Rectal smooth muscle tissue (tissue), 1 donor: ENCODE results near the gene UCHL3.

Experiments used
- H3K27ac ChIP-seq: one replicate; pipeline ENCODE4 v1.7.0; 2013; ENCODE audit warnings: low read depth, low read length, inconsistent platforms
- H3K27me3 ChIP-seq: one replicate; pipeline ENCODE4 v1.7.0; 2013; ENCODE audit warnings: low read length; ENCODE audit not compliant: control insufficient read depth, insufficient read depth
- H3K36me3 ChIP-seq: one replicate; pipeline ENCODE4 v1.7.0; 2013; ENCODE audit warnings: low read length; ENCODE audit not compliant: control insufficient read depth, insufficient read depth
- H3K4me1 ChIP-seq: one replicate; pipeline ENCODE4 v1.7.0; 2013; ENCODE audit warnings: low read length; ENCODE audit not compliant: control insufficient read depth, insufficient read depth
- H3K4me3 ChIP-seq: one replicate; pipeline ENCODE4 v1.7.0; 2013; ENCODE audit warnings: low read length
- H3K9ac ChIP-seq: one replicate; pipeline ENCODE4 v1.7.0; 2013; ENCODE audit warnings: low read length

Gene UCHL3

DNA sequence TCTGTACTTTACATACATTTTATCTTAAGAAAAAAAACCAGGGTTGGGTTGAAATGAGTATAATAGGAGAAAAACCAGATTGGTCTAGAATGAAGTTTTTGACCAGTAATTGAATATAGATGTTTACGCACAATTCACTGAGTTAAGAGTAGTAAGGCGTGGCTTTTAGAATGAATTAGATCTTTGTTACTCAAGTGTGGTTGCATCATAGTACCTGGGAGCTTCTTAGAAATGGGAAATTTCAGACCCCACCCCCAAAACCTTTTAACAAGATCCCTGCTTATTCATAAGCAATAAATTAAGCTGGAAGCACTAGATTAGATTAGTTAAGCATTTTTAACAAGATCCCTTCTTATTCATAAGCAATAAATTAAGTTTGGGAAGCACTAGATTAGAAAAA is 57.9 kb downstream of the UCHL3 start:
- H3K4me1 ChIP-seq = no peaks in the 10 kb centered on the region
- no peaks in the 10 kb centered on the region for H3K27me3 ChIP-seq
- no peaks in the 10 kb centered on the region for H3K36me3 ChIP-seq
- H3K4me3 ChIP-seq = no peak overlapping the region
- H3K9ac ChIP-seq = no peak overlapping the region
- H3K27ac ChIP-seq = no peak overlapping the region

DNA sequence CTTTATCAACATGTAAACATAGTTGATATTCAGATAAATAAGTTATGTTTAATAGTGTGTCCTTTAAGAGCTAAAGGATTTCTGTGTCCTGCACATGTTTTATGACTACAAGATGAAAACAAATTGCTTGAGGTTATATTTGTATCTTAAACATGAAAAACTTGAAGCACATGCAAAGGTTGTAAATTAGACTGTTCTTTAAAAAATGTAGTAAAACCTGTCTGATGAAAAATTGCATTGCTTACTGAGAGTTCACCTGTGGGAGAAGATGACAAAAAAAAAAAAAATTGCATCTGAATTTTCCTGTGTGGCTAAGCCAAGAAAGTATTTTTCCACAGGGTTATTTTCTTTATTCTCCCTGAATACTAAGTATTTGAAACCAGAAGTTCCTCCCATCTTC is 60.9 kb downstream of the UCHL3 start:
- no peaks in the 10 kb centered on the region for H3K4me1 ChIP-seq
- H3K27ac ChIP-seq = no peak overlapping the region
- H3K27me3 ChIP-seq = no peaks in the 10 kb centered on the region
- no peak overlapping the region for H3K9ac ChIP-seq
- H3K36me3 ChIP-seq = no peaks in the 10 kb centered on the region
- no peak overlapping the region for H3K4me3 ChIP-seq

DNA sequence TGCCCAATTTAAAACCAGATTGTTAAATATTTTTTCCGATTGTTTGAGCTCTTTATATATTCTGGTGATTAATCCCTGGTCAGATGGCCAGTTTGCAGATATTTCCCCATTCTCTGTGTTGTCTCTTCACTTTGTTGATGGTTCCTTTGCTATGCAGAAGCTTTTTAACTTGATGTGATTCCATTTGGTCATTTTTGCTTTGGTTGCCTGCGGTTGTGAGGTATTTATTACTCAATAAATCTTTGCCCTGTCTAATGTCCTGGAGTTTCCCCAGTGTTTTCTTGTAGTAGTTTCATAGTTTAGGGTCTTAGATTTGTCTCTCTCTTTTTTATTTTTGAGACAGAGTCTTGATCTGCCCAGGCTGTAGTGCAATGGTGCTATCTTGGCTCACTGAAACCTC is 62.8 kb downstream of the UCHL3 start:
- no peak overlapping the region for H3K27ac ChIP-seq

DNA sequence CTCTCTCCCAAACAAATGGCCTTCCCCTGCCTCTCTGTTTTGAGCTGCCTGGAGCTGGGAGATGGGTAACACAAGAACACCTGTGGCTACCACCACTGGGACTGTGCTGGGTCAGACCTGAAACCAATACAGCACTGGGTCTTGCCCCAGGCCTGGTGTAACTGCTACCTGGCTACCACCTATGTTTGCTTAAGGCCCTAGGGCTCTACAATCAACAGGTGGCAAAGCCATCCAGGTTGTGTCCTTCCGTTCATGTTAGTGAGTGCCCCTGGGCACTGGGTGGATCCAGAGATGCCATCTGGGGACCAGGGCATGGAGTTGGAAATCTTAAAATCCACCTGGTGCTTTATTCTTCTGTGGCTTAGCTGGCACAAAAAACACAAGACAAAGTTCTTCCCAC is 67.6 kb downstream of the UCHL3 start:
- no peak overlapping the region for H3K27ac ChIP-seq
- no peak overlapping the region for H3K4me3 ChIP-seq
- no peaks in the 10 kb centered on the region for H3K4me1 ChIP-seq
- no peak overlapping the region for H3K9ac ChIP-seq
- no peaks in the 10 kb centered on the region for H3K36me3 ChIP-seq
- no peaks in the 10 kb centered on the region for H3K27me3 ChIP-seq

More for the DNA sequence above, 62.8 kb downstream of the UCHL3 start:
- Histone ChIP-seq H3K9ac (no peak overlapping the region), H3K36me3 (no peaks in the 10 kb centered on the region), H3K4me1 (no peaks in the 10 kb centered on the region), H3K4me3 (no peak overlapping the region), H3K27me3 (no peaks in the 10 kb centered on the region)

DNA sequence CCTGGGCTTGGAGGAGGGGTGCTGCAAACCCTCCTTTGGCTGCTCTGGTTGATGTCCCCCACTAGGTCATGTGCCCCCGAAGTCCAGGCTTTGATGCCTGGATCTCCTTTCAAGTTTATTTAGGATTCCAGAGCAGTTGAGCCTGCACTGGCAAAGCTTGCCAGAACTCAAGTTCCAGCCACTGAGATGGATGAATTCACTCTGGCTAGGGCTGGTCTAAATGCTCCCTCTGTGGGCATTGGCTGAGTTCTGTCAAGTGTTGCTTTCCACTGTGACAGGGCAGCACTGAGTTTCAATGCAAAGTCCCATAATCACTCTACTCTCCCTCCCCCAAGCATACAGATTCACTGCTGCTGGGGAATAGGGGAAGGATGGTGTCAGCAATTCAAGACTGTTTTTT is 68.7 kb downstream of the UCHL3 start:
- no peak overlapping the region for H3K9ac ChIP-seq
- H3K27me3 ChIP-seq = no peaks in the 10 kb centered on the region
- no peak overlapping the region for H3K4me3 ChIP-seq
- H3K27ac ChIP-seq = no peak overlapping the region
- no peaks in the 10 kb centered on the region for H3K4me1 ChIP-seq
- H3K36me3 ChIP-seq = no peaks in the 10 kb centered on the region

DNA sequence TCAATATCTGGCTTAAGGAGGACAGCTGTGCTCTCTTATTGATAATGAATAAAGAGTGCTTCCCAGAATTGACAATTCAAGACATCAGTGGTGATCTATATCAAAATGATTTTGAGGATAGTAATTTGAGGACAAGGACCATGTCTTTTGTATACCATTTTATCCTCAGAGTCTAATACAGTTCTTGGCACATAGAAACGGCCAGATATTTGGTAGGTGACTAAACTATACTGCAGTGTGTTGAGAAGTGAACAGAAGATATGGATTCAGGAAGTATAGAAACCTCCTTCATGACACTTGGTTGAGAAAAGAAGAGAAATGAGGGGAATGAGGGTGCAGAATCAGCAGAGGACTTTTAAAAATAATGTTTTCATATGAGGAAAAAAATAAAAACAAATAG is 70.4 kb downstream of the UCHL3 start:
- Histone ChIP-seq H3K36me3 (no peaks in the 10 kb centered on the region), H3K27ac (no peak overlapping the region), H3K27me3 (no peaks in the 10 kb centered on the region), H3K9ac (no peak overlapping the region), H3K4me1 (no peaks in the 10 kb centered on the region), H3K4me3 (no peak overlapping the region)

DNA sequence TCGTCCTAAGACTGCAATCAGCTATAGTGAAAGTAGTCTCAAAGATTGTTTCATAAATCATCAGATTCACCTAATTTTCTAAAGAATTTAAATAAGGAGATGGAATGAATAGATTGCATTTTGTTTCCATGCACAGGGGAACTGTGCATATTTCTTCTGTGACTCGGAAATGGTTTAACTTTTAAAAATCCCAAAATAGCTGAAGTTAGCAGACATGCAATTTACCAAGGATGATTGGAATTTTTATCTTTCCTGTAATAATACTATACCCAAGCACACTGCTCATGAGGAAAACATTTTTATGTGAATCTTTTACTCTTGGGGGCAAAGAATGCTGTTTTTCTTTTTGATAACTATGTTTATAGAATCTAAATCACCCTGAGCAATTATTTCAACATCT is 71.6 kb downstream of the UCHL3 start:
- Histone ChIP-seq H3K9ac (no peak overlapping the region), H3K27me3 (no peaks in the 10 kb centered on the region), H3K4me1 (no peaks in the 10 kb centered on the region), H3K4me3 (no peak overlapping the region), H3K27ac (no peak overlapping the region), H3K36me3 (no peaks in the 10 kb centered on the region)

DNA sequence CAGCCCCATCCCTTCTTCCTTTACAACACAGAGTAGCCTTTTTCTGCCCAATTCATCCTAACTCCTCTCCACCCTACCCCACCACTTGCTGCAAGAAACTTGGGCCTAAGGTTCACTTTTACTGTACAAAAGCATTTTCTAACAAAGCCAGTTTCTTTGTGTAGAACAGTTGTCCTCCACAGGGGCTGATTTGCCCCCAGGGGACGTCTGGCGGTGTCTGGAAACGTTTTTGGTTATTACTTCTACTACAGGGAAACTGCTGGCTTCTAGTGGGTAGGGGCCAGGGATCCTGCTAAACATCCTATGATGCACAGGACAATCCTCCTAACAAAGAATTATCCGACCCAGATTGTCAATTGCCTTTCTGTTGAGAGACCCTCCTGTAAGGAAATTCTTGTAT is 79.2 kb downstream of the UCHL3 start:
- H3K27me3 ChIP-seq = no peaks in the 10 kb centered on the region
- H3K4me3 ChIP-seq = no peak overlapping the region
- H3K27ac ChIP-seq = no peak overlapping the region
- no peaks in the 10 kb centered on the region for H3K4me1 ChIP-seq
- H3K36me3 ChIP-seq = no peaks in the 10 kb centered on the region
- H3K9ac ChIP-seq = no peak overlapping the region

DNA sequence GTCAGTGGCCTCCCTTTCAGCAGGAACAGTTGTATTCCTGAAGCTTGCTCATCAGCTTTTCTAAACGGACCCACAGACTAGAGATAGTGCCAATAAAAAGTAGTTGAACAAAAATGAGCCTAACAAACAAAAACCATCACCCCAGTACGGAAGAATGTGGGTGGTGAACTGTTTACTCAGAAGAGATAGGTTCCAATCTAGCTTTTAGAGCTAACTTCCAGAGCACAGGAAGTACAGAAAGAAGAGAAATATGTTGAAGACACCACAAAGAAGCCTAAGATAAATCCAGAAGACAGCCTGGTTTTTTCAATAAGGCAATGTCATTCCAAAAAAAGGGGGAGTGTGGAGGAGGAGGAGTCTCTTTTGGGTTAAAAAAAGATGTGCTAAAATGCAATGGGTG is 83.7 kb downstream of the UCHL3 start:
- H3K4me1 ChIP-seq = no peaks in the 10 kb centered on the region
- H3K9ac ChIP-seq = no peak overlapping the region
- H3K4me3 ChIP-seq = no peak overlapping the region
- no peaks in the 10 kb centered on the region for H3K36me3 ChIP-seq
- H3K27ac ChIP-seq = no peak overlapping the region
- H3K27me3 ChIP-seq = no peaks in the 10 kb centered on the region

DNA sequence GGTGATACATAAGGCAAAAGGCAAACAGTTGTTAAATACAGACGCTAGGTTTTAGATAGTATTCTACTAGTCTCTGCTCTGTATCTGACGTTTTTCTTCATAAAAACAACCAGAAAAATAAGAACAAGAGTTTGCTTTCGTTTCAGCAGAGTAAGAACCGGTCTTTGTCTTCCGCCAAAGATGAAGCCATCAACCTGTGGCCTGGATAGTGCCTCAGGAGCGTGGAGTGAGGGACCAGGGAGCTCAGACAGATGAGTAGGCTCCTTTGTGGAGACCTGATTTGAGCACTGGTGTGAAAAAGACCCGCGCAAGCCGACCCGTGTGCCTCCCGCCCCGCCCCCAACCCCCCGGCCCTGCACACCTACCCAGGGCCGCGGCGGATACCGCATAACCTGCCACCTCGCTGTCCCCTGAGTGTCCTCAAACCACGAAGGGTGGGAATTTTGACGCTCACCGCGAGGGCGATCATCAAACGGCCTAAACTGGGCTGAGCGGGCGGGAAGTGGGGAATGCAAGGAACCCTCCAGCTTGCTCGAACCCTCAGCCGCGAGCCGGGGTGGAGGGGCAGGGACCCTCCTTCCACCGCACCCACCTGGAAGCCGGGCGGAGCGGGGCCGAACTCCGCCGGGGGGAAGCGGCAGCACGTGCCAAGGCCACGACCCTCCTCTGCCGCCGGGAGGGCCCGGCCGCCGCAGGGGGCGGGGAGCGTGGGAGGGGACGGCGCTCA is 85.7 kb downstream of the UCHL3 start:
- Histone ChIP-seq H3K27me3 (no peaks in the 10 kb centered on the region), H3K4me1 (no peaks in the 10 kb centered on the region), H3K4me3 (peak overlapping the region; percentile 70), H3K36me3 (no peaks in the 10 kb centered on the region), H3K9ac (no peak overlapping the region), H3K27ac (peak overlapping the region; percentile 45)

DNA sequence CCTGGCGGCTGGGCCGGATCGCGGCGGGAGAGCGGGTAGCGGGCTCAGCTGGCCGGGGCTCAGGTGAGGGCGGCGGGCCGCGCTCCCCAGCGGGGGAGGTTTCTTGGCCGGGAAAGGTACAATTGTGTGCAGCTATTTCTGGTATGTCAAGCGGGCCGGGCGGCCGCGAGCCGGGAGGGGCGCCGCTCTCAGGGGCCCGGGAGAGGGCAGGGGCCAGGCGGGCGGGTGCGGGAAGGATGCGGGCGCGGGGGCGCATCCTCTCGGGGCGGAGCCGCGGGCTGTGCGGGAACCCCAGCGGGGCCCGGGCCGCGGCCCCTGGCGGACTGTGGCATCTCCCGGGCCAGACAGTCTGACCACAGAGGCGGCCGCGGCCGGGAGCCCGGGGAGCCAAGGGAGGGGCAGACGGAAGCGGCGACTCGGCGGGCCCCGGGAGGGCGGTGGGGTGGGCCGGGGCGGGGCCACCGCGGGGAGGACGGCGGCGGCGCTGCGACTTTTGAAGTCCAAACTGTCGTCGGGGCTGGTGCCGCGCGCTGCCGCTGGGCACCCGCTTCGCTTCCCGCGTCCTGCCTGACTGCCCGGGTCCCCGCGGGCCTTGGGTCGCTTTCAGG is 86.3 kb downstream of the UCHL3 start, which contains the start of gene LMO7:
TSS of gene LMO7 (plus strand) at position 503 of the 608 bp plus-strand sequence. CDS start 328 bp downstream, outside the sequence.
- Histone ChIP-seq H3K27me3 (no peaks in the 10 kb centered on the region), H3K9ac (no peak within 1 kb of the TSS), H3K4me3 (peak within 1 kb of the TSS; percentile 70), H3K36me3 (no peaks in the 10 kb centered on the region), H3K27ac (peak within 1 kb of the TSS; percentile 45), H3K4me1 (no peaks in the 10 kb centered on the region)

DNA sequence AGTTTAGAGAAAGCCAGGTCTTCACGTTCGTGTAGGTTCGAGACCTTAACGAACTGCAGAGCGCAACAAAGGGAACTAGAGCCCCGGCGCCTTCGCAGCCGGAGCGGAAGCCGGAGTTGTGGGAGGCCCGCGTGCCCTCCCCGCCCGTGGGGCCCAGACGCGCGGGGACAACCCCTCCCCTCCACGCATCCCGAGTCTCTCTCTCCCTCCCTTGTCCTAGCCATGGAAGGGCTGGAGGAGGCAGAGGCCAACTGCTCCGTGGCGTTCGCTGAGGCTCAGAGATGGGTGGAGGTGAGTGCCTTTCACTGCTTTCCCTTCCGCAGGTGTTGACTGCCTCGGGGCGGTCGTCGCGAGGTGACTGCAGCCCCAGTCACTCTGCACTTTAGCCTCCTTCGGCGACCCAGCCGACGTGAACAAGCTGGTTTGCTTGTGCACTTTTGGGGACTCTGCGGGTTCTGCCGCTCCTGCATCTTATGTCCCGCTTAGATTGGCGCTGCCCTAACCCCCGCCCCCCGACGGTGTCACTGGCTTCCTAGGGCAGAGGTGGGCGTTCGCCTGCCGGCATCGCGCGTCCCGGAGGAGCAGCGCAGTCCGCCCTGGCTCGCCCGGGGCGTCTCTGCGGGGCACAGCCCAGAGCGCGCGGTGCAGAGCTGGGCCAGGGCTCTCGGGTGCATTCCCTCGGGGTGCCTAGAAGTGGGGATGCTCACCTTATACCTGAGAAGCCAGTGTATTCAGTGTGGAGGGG is 87.0 kb downstream of the UCHL3 start:
- peak overlapping the region; percentile 70 for H3K4me3 ChIP-seq
- no peaks in the 10 kb centered on the region for H3K4me1 ChIP-seq
- no peaks in the 10 kb centered on the region for H3K27me3 ChIP-seq
- no peaks in the 10 kb centered on the region for H3K36me3 ChIP-seq
- no peak overlapping the region for H3K27ac ChIP-seq
- no peak overlapping the region for H3K9ac ChIP-seq
